ENCODE data around the gene CACNA2D3. TPM values are rescaled to one million over a fixed set of nuclear protein-coding genes. Genes with fewer than 3 reads are reported as not detected.

Gene CACNA2D3
- total RNA-seq, 3 donors from 2014 or later = not detected

DNA sequence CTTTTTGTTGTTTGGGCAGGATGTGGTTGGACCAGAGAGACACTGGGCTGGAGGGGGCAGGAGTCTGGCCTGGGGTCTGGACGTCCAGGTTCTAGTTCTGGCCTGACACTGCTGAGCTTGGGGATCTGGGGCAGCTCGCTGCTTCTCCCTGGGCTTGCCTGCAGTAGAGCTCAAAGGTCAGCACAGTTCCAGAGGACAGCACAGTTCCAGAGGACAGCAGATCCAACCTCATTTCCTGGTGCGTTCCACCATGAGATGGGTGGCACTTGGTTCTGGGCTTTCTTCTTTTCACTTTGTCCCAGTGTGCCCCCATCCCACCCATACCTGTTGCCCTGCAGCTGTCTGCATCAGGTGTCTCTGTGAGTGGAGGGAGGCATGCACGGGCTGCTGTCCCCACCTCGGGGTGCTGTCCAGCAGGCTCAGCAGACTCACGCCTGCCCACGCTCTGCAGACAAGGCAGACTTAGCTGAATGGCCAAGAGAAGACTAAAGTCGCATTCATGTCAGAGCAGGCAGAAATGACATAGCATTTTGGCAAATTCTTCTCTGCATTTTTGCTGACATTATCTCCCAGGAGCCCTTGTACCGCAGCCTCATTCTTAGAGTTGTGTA, 16.7 kb downstream of the CACNA2D3 start:
- Mint-ChIP-seq H3K9me3 (no peaks in the 10 kb centered on the region), H3K4me1 (ENCODE audit: low read depth) (no peaks in the 10 kb centered on the region), H3K27me3 (ENCODE audit: low read depth) (peaks cover 6% of the 10 kb centered on the region), H3K4me3 (no peak overlapping the region), H3K36me3 (ENCODE audit: insufficient read depth) (no peaks in the 10 kb centered on the region)
- ATAC-seq (no peak), DNase-seq (no peak)

DNA sequence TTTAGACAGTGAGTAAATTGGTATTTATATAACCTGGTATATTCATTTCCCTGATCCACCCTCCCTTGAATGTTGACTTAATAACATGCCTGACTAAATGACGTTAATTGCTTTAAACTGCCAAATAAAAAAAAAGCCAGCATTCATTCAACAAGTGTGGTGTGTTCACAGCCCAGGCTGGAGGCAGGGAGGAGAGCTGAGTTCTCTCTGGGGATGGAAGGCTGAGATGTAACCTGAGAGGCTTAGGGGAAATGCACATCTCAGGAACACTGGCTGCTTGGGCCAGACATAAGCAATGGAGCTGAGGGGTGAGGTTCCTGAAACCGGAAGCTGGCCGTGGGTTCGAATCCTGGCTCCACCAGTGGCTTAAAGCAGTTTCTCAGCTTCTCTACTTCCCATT, 17.3 kb downstream of the CACNA2D3 start:
- ATAC-seq (no peak), DNase-seq (no peak)

DNA sequence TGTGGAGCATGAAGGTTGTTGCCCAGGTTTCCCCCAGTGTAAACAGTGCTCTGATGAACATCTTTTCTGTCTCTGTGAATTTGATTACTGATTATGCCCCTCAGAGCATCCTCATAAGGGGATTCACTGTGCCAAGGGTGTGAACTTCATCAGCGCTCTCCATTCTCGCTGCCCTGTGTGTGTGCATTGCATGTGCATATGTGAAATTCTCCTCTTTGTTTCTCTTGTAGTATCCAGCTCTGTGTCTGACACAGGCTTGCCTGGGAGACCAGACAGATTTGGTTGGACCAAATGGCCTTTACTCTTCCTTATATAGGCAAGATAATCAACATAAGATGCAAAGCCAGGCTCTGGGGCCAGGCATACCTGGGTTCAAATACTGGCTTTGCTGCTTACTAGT, 21.9 kb downstream of the CACNA2D3 start:
- H3K4me3 Mint-ChIP-seq = no peak overlapping the region

More for the DNA sequence above, 17.3 kb downstream of the CACNA2D3 start:
- Mint-ChIP-seq H3K9me3 (no peaks in the 10 kb centered on the region), H3K4me1 (ENCODE audit: low read depth) (no peaks in the 10 kb centered on the region), H3K4me3 (no peak overlapping the region), H3K27me3 (ENCODE audit: low read depth) (peaks cover 6% of the 10 kb centered on the region), H3K36me3 (ENCODE audit: insufficient read depth) (no peaks in the 10 kb centered on the region)

DNA sequence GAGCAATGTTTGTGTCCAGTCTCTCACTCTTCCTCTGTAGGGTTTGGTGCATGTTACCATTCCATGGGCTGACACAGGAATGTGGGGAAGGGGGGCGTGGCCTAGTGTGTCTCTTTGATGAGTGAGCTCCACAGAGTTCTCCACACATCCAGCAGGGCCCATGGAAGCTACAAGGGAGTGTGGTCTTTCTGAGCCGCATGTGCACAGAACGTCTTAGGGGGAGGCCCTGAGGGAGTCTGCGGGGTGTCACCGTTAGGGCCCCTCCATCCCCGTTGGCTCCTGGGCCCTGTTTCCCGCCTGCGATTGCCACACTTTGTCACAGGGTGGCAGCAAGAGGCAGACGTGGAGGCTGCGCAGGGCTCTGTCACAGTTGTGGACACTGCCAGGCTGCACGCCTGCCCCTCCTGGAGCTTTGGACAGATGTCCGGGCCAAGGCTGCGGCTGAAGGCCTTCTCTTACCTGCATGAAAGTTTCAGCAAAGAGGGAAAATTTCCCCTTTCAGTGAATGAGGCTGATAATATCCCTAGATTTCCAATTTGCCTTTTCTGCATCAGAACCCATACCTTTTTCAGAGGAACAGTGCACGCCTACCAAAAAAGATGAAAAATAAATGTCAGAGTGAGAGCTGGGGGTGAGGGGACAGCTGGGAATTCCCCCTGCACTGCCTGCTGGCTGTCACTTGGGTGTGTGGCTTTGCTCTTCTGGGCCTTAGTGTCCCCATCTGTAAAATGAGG, 24.3 kb downstream of the CACNA2D3 start:
- H3K4me3 Mint-ChIP-seq = no peak overlapping the region
- ATAC-seq (no peak), DNase-seq (no peak)
- no peaks in the 10 kb centered on the region for H3K36me3 Mint-ChIP-seq (ENCODE audit: insufficient read depth)
- H3K4me1 Mint-ChIP-seq (ENCODE audit: low read depth) = no peaks in the 10 kb centered on the region
- peaks cover 15% of the 10 kb centered on the region for H3K27me3 Mint-ChIP-seq (ENCODE audit: low read depth)
- H3K9me3 Mint-ChIP-seq = no peaks in the 10 kb centered on the region

More for the DNA sequence above, 21.9 kb downstream of the CACNA2D3 start:
- H3K4me1 Mint-ChIP-seq (ENCODE audit: low read depth) = no peaks in the 10 kb centered on the region
- H3K36me3 Mint-ChIP-seq (ENCODE audit: insufficient read depth) = no peaks in the 10 kb centered on the region
- no peaks in the 10 kb centered on the region for H3K9me3 Mint-ChIP-seq
- ATAC-seq = no peak
- peaks cover 17% of the 10 kb centered on the region for H3K27me3 Mint-ChIP-seq (ENCODE audit: low read depth)
- DNase-seq = no peak

DNA sequence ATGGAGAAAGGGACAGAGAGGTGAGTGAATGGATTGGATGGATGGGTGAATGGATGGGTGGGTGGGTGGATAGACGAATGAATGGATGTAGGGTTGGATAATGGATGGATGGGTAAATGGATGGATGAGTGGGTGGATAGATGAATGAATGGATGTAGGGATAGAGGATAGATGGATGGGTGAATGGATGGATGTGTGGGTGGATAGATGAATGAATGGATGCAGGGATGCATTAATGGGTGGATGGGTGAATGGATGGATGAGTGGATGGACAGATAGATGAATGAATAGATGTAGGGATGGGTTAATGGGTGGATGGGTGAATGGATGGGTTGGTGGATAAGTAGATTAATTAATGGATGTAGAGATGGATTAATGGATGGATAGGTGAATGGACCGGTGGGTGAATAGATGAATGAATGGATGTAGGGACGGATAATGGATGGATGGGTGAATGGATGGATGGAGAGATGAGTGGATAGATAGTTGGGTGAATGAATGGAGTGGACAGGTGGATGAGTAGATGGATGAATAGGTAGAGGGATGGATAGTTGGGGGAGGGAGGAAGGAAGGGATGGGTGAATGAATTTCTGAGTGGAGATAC, 28.6 kb downstream of the CACNA2D3 start:
- Mint-ChIP-seq H3K36me3 (ENCODE audit: insufficient read depth) (no peaks in the 10 kb centered on the region), H3K4me1 (ENCODE audit: low read depth) (no peaks in the 10 kb centered on the region), H3K27me3 (ENCODE audit: low read depth) (peaks cover 15% of the 10 kb centered on the region), H3K4me3 (no peak overlapping the region), H3K9me3 (no peaks in the 10 kb centered on the region)
- DNase-seq = no peak
- no peak for ATAC-seq

DNA sequence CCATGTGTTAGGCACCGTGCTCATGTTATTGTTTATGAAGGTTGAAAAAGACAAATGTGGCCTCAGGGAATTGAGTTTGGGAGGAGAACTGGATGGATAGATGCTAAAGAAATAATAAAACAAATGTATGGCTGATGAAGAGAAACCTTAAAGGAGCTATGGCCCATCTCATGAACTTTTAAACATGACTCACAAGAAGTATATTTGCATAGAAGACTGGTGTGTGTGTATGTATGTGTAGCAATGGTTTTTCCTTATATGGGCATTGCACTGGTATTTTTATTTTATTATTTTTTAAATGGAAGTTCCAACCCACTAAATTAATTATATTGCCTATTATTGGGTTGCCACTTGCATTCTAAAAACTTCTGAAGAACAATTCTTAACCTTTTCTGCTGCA, 31.1 kb downstream of the CACNA2D3 start:
- ATAC-seq = no peak
- H3K36me3 Mint-ChIP-seq (ENCODE audit: insufficient read depth) = no peaks in the 10 kb centered on the region
- no peak for DNase-seq
- no peaks in the 10 kb centered on the region for H3K9me3 Mint-ChIP-seq
- peaks cover 2% of the 10 kb centered on the region for H3K27me3 Mint-ChIP-seq (ENCODE audit: low read depth)
- no peaks in the 10 kb centered on the region for H3K4me1 Mint-ChIP-seq (ENCODE audit: low read depth)
- H3K4me3 Mint-ChIP-seq = no peak overlapping the region

DNA sequence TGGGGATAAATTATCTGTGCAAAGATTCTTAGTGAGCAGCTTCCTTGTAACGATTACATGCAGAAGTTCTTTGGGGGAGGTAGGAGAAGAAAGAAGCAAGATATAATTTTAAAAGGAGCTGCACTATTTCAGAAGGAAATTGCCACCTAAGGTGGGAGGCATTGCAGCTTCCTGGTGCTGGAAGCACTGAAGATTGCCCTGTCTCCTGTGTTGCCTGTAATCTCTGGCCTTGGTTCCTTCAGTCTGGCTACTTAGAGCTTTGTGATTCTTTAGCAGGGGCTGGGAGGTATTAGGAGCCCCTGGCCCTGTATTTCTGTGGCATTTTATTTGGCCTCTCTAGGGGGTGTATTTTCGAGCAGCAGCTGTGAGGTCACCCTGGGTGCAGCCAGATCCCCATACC, 35.5 kb downstream of the CACNA2D3 start:
- H3K4me1 Mint-ChIP-seq (ENCODE audit: low read depth) = no peaks in the 10 kb centered on the region
- peaks cover 3% of the 10 kb centered on the region for H3K27me3 Mint-ChIP-seq (ENCODE audit: low read depth)
- H3K9me3 Mint-ChIP-seq = no peaks in the 10 kb centered on the region
- no peaks in the 10 kb centered on the region for H3K36me3 Mint-ChIP-seq (ENCODE audit: insufficient read depth)
- DNase-seq = no peak
- ATAC-seq = no peak
- no peak overlapping the region for H3K4me3 Mint-ChIP-seq

DNA sequence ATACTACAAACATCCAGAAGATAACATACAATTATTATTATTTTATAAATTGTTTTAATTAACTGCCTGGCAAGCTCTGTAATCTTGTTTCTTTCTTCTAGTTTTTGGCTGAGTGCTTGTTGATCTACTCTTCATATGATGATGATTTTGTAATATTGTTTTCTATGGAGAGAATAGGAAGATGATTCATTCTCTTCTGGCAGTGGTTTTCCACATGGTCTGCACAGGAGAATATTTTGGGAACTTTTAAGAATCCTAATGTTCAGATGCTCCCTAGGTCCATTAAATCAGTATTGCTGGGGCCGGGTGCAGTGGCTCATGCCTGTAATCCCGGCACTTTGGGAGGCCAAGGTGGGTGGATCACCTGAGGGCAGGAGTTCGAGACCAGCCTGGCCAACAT, 37.6 kb downstream of the CACNA2D3 start:
- Mint-ChIP-seq H3K4me1 (ENCODE audit: low read depth) (no peaks in the 10 kb centered on the region), H3K27me3 (ENCODE audit: low read depth) (peaks cover 3% of the 10 kb centered on the region), H3K4me3 (no peak overlapping the region), H3K36me3 (ENCODE audit: insufficient read depth) (no peaks in the 10 kb centered on the region), H3K9me3 (no peaks in the 10 kb centered on the region)
- ATAC-seq (no peak), DNase-seq (no peak)

DNA sequence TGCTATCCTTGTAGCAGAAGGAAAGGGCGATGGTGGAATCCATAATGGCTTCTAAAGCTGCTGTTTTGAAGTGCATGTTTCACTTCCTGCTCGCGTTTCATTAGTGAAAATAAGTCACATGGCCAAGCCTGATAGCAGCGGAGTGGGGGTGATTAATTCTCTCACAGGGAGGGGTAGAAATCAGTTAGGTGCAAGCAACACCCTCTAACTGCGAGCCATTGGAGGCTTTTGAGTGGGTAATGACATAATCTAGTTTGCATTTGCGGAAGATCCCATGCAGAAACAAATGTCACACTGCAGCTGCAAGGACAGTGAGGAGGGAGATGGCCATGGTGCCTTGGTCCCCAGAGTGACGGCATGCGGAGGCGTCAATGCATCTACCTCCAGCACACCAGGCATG, 41.1 kb downstream of the CACNA2D3 start:
- Mint-ChIP-seq H3K36me3 (ENCODE audit: insufficient read depth) (no peaks in the 10 kb centered on the region), H3K9me3 (no peaks in the 10 kb centered on the region), H3K4me3 (no peak overlapping the region), H3K27me3 (ENCODE audit: low read depth) (peaks cover 3% of the 10 kb centered on the region), H3K4me1 (ENCODE audit: low read depth) (no peaks in the 10 kb centered on the region)
- no peak for ATAC-seq
- no peak for DNase-seq

DNA sequence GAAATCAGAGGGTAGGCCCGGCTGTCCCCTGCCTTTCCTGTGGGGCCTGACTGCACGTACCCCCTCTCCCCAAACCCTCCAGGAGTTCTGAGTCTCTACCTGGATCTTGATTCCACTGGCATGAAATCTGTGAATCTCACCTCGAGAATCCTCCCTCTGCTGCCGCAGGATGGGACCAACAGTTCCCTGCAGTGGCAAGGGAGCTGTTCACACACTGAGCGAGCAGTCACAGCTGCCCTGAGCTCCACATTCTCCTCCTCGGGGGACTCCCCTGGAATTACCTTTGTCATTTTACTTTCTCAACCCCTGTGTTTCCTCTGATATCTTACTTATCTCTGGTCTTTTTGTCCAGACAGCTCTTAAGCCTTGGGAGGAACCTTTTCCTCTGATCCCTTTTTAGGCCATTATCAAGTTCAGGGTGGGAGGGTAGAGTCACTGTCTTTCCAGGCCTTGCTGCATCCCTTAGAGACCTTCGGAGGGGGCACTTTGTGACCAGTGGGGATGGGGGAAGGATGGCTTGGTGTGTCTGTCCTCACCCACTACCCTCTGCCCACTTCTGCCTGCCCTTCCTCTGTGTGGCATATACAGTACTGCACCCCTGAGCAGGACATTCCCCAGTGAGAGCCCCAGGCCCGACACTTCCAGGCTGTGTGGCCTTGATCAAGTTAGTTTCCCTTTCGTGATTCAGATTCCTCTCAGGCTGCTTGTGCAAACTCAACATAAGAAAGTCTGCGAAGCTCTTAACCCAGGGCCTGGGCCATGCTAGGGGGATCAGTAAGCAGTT, 42.0 kb downstream of the CACNA2D3 start:
- no peaks in the 10 kb centered on the region for H3K9me3 Mint-ChIP-seq
- DNase-seq (no peak), ATAC-seq (no peak)
- H3K4me1 Mint-ChIP-seq (ENCODE audit: low read depth) = no peaks in the 10 kb centered on the region
- no peak overlapping the region for H3K4me3 Mint-ChIP-seq
- H3K27me3 Mint-ChIP-seq (ENCODE audit: low read depth) = peaks cover 1% of the 10 kb centered on the region
- H3K36me3 Mint-ChIP-seq (ENCODE audit: insufficient read depth) = no peaks in the 10 kb centered on the region

DNA sequence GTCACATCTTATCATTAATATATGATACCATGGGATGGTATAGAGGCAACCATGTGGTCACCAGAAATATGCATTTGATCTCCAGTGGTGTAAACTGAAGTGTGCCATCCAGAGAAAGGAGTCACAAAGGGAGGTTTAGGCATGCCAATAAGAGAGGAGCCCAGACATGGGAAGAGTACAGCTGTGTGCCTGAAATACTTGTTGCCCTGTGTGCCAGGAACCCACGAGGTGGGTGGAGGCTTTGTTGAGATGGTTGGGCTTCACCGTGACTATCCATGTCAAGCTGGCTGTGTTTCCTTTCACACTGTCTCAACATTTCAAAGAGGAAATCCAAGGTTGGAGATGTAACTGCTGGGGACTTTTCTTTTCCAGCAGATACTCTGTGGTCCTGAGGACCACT, 43.5 kb downstream of the CACNA2D3 start:
- Mint-ChIP-seq H3K4me1 (ENCODE audit: low read depth) (no peaks in the 10 kb centered on the region), H3K4me3 (no peak overlapping the region), H3K27me3 (ENCODE audit: low read depth) (peaks cover 1% of the 10 kb centered on the region), H3K36me3 (ENCODE audit: insufficient read depth) (no peaks in the 10 kb centered on the region), H3K9me3 (no peaks in the 10 kb centered on the region)
- DNase-seq (no peak), ATAC-seq (no peak)

DNA sequence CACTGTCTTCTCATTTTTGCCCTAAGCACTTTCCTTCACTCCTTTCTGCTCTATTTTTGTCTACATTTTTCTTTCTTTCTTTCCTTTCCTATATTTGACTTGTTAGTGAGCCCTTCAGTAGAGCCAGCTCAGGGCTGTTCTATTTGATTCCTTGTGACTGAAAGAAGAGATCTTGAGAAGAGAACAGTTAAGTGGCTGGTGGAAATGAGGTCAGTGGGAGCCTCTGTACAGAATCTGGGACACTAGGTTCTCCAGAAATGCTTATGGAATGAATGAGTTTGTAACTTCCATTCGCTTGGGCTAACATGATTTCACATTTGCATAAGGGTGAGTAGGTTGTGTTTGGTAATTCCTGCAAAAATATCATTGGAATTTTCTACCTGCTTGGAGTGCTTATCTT, 45.6 kb downstream of the CACNA2D3 start:
- DNase-seq (no peak), ATAC-seq (no peak)
- Mint-ChIP-seq H3K36me3 (ENCODE audit: insufficient read depth) (no peaks in the 10 kb centered on the region), H3K4me3 (no peak overlapping the region), H3K27me3 (ENCODE audit: low read depth) (no peaks in the 10 kb centered on the region), H3K9me3 (no peaks in the 10 kb centered on the region), H3K4me1 (ENCODE audit: low read depth) (no peaks in the 10 kb centered on the region)

DNA sequence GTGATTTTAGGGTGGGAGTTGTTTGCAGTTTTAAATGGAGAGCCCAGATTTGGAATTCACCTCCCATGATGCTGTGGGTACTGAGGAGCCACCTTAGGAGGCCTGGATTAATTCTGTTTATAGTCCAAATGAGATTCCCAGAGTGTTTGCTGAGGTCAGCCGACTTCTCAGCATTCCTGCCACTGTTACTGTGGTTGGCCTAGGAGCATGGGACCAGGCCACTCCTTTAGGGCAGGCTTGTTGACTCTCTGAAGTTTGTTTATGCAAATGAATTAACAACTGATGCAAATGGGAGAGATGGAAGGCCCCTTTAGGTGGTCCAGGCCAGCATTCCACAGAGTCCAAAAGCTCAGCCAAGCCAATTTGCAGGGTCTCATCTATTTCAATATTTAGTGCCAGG, 46.1 kb downstream of the CACNA2D3 start:
- Mint-ChIP-seq H3K9me3 (no peaks in the 10 kb centered on the region), H3K36me3 (ENCODE audit: insufficient read depth) (no peaks in the 10 kb centered on the region), H3K27me3 (ENCODE audit: low read depth) (no peaks in the 10 kb centered on the region), H3K4me3 (no peak overlapping the region), H3K4me1 (ENCODE audit: low read depth) (no peaks in the 10 kb centered on the region)
- no peak for DNase-seq
- no peak for ATAC-seq

DNA sequence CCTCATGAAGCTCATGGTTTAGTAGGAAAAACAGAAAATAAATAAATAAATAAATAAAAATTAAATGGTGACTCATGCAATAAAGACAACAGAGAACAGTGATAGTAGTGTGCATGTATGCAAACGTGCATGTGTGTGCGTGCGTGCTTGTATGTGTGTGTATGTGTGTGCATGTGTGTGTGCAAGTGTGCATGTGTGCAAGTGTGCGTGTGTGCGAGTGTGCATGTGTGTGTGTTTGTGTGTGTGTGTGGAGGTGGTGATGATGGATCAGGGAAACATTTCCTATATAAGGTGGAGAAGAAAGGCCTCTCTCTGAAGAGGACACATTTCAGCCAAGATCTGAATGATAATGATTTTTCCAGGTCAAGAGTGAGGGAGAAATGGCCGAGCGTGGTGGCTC, 47.2 kb downstream of the CACNA2D3 start:
- no peak for DNase-seq
- Mint-ChIP-seq H3K36me3 (ENCODE audit: insufficient read depth) (no peaks in the 10 kb centered on the region), H3K4me3 (no peak overlapping the region), H3K4me1 (ENCODE audit: low read depth) (no peaks in the 10 kb centered on the region), H3K27me3 (ENCODE audit: low read depth) (no peaks in the 10 kb centered on the region), H3K9me3 (no peaks in the 10 kb centered on the region)
- ATAC-seq = no peak

All from activated T-cell treated with anti-CD3 and anti-CD28 coated beads, Interleukin-2, amount 50 U/mL, for 4 hours (primary cell).